GM12801 (cell line): Measurements from ENCODE around the gene TRIM54.

ENCODE experiments used
- TF ChIP-seq, protein P1 (sequence below): IDR thresholded peaks from one replicate; pipeline ENCODE4 v1.5.1; 2011; ENCODE audit warnings: control low read depth; ENCODE audit not compliant: insufficient read length; ENCODE audit errors: extremely low read depth

TRIM54 gene

GRCh38 chr2:27306573-27307286, 24.5 kb downstream of the TRIM54 start:
- TF ChIP-seq, protein P1, sequence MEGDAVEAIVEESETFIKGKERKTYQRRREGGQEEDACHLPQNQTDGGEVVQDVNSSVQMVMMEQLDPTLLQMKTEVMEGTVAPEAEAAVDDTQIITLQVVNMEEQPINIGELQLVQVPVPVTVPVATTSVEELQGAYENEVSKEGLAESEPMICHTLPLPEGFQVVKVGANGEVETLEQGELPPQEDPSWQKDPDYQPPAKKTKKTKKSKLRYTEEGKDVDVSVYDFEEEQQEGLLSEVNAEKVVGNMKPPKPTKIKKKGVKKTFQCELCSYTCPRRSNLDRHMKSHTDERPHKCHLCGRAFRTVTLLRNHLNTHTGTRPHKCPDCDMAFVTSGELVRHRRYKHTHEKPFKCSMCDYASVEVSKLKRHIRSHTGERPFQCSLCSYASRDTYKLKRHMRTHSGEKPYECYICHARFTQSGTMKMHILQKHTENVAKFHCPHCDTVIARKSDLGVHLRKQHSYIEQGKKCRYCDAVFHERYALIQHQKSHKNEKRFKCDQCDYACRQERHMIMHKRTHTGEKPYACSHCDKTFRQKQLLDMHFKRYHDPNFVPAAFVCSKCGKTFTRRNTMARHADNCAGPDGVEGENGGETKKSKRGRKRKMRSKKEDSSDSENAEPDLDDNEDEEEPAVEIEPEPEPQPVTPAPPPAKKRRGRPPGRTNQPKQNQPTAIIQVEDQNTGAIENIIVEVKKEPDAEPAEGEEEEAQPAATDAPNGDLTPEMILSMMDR: no peak

DNA sequence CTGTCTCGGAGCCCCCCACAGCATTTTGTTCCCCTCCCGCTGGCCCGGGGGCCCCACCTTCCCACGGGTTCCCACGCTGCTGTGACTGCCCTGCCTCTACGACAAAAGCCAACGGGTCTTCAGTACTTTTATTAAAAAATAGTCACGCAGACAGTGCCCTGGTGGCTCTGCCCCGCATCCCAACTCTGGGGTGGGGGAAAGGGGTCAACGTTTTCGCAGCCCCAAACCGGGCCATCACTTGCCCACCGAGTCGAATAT, 25.0 kb downstream of the TRIM54 start:
- TF ChIP-seq, protein P1: no peak

DNA sequence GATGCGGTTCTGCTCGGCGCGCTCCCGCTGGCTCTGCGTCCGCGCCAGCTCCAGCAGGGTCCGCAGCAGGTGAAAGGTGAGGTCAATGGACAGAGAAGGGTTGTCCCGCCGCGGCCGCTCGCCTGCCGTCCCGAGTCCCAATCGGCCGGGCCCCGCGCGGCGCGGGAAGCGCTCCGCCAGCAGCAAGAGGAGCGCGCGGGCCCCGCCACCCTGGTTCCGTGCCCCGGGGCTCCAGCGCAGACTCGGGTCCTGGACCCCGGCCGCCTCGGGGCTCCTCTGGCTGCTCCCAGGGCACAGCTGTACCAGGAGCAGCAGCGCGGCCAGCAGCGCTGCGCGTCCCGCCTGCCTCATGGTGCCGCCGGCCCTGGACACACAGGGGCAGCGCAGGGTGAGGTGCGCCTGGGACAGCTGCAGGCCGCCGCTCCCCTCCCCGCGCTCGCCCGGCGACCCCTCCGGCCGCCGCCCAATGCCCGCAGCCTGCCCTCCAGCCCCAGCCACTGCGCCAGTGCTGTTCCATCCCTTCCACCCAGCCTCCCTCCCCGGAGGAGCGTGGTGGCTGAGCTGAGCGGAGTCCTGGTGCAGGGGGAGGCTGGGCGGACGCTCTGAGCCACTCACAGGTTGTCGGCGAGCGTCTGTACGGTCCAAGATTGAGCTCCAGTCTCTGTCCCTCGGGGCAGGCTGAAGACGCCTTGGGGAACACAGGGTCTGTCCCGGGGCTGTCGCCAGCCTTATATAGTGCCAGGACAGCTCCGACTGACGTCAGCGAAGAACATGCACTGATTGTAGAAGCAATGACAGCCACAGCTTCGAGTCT, 25.5 kb downstream of the TRIM54 start:
- TF ChIP-seq, protein P1: no peak

DNA sequence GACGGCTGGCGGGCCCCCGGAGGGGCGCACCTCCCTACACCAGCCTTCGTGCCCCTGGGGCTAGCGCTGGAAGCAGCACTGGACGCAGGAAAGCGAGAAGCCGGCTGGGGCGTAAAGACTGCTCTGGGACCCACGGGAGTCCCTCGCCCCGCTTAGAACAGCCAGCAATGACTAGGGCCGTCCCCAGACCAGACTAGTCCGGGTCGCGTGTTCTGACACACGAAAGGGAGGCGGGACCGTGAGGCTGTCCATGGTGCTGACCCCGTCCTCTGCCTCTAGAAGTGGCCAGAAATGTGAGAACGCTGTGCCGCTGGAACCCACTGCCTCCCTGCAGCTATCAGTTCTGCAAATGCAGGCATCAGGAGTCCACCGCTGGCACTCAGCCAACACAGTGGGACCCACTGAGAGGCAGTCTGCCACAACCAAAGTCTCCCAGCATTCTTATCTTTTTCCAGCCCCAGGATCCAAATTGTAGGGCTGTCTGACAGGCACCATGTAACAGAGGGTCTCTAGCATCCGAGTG, 26.2 kb downstream of the TRIM54 start, which contains the start of gene UCN:
UCN (minus strand) TSS at position 87 of the 523 bp plus-strand sequence. CDS start 550 bp downstream, outside the sequence.
- TF ChIP-seq, protein P1: no peak

- TF ChIP-seq, protein P1: no peak
These were observed 27.4 kb downstream of the TRIM54 start for GRCh38 chr2:27309651-27310050.

GRCh38 chr2:27312152-27312551, 29.9 kb downstream of the TRIM54 start:
- TF ChIP-seq, protein P1: no peak

DNA sequence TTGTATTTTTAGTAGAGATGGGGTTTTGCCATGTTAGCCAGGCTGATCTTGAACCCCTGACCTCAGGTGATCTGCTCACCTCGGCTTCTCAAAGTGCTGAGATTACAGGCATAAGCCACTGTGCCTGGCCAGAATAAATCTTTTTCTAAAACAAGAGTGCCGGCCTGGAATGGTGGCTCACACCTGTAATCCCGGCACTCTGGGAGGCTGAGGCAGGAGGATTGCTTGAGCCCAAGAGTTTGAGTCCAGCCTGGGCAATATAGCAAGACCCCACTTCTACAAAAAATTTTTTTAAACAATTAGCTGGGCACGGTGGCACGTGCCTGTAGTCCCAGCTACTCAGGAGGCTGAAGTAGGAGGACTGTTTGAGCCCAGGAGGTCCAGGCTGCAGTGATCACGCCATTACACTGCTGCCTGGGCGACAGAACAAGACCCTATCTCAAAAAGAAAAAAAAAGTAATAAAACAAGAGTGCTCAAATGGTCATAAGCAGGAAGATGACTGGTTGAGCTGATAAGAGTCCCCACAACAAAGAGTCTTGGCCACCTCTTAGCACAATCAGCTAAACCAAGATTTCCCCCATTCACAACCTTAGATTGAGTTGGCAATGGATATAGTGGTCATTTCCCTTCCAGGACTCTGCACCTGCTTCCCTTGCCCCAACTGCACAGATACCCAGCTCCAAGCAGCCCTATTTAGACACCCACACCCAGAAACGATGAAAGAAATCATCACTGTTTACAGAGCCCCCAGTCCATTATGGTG, 31.8 kb downstream of the TRIM54 start:
- TF ChIP-seq, protein P1: no peak
